ENCODE measurements around the gene TSPAN13. TPM values are rescaled to one million over a fixed set of nuclear protein-coding genes. Genes with fewer than 3 reads are reported as not detected.

The TSPAN13 gene
- total and polyA plus RNA-seq, 2 of the 4 experiments (the other 2 are of a cell fraction) = 3.0 to 5.0 TPM

- no peak for ATAC-seq (ENCODE audit: low read depth)
- Histone ChIP-seq H3K79me1 (ENCODE audit: low read depth in 1 of 2, low read length in 2 of 2) (no peaks in the 10 kb centered on the region), H3K23ac (ENCODE audit: low read depth, low read length) (no peak overlapping the region), H3K56ac (ENCODE audit: extremely low read depth, insufficient read depth, low read length) (no peak overlapping the region), H2AFZ (replicated peaks; ENCODE audit: low read length, poor library complexity) (no peak overlapping the region), H2BK20ac (ENCODE audit: low read depth, low read length) (no peak overlapping the region), H4K8ac (ENCODE audit: low read depth in 2 of 2, low read length in 2 of 2) (no peak overlapping the region), H3K4me1 (ENCODE audit: control insufficient read depth, insufficient read depth, low read length) (no peaks in the 10 kb centered on the region), H3K27ac (ENCODE audit: insufficient read depth, low read length) (no peak overlapping the region), H4K91ac (ENCODE audit: insufficient read depth, low read depth, low read length) (no peak overlapping the region), H3K27me3 (ENCODE audit: control insufficient read depth, insufficient read depth, low read length) (no peaks in the 10 kb centered on the region), H2BK5ac (ENCODE audit: low read depth, low read length, poor library complexity, severe bottlenecking) (no peak overlapping the region), H3K36me3 (ENCODE audit: control insufficient read depth, insufficient read depth, low read length) (no peaks in the 10 kb centered on the region), H2BK15ac (ENCODE audit: low read depth, low read length) (no peak overlapping the region), H3K18ac (ENCODE audit: low read depth, low read length) (no peak overlapping the region), H3K14ac (replicated peaks; ENCODE audit: low read depth, low read length) (no peak overlapping the region), H3K4me2 (ENCODE audit: low read depth, low read length) (no peak overlapping the region), H2AK5ac (ENCODE audit: low read depth, low read length) (no peak overlapping the region), H3K4ac (ENCODE audit: low read depth, low read length) (no peak overlapping the region), H2AK9ac (replicated peaks; ENCODE audit: low read depth, low read length, poor library complexity) (no peak overlapping the region), H3K9me3 (ENCODE audit: control insufficient read depth, insufficient read depth, low read length) (no peaks in the 10 kb centered on the region), H3K9me1 (ENCODE audit: insufficient read depth, low read length) (no peaks in the 10 kb centered on the region), H3K4me3 (ENCODE audit: insufficient read depth, low read depth, low read length) (no peak overlapping the region), H3K9ac (ENCODE audit: low read depth, low read length) (no peak overlapping the region), H4K5ac (ENCODE audit: low read depth, low read length) (no peak overlapping the region), H4K20me1 (ENCODE audit: insufficient read depth, low read length) (no peaks in the 10 kb centered on the region), H2BK120ac (ENCODE audit: low read depth, low read length) (no peak overlapping the region)
- intact Hi-C loops (cut with micrococcal nuclease) (no loop called here), in situ Hi-C loops (cut with MboI; ENCODE audit: low sequenced_read_pairs) (no loop called here), dilution Hi-C loops (cut with HindIII; ENCODE audit: low sequenced_read_pairs, unreplicated experiment) (no loop called here)
- DNase-seq = no peak
- ChIA-PET POLR2A (ENCODE audit: unreplicated experiment) (no interaction called here), CTCF (no interaction called here)
- TF ChIP-seq USF2 (IDR thresholded peaks at IDR 0.05; ENCODE audit: low read depth, low read length) (no peak), MAFK (IDR thresholded peaks at IDR 0.05; ENCODE audit: low read depth, low read length) (no peak), MXI1 (IDR thresholded peaks at IDR 0.05; ENCODE audit: borderline replicate concordance, low read depth, low read length) (no peak), MAZ (IDR thresholded peaks at IDR 0.05; ENCODE audit: borderline replicate concordance, low read depth, low read length) (no peak), BHLHE40 (IDR thresholded peaks at IDR 0.05; ENCODE audit: low read depth, low read length) (no peak), ELK1 (IDR thresholded peaks at IDR 0.05; ENCODE audit: borderline replicate concordance, low read depth, low read length) (no peak), FOS (IDR thresholded peaks at IDR 0.05; ENCODE audit: low read depth, low read length) (no peak), NFE2L2 (IDR thresholded peaks at IDR 0.05; ENCODE audit: low read depth, low read length) (no peak), CTCF (conservative IDR thresholded peaks at IDR 0.05; ENCODE audit: low read depth, low read length) (no peak), CHD1 (IDR thresholded peaks at IDR 0.05; ENCODE audit: low read depth, low read length) (no peak), RAD21 (IDR thresholded peaks at IDR 0.05; ENCODE audit: low read length) (no peak), CEBPB (IDR thresholded peaks at IDR 0.05; ENCODE audit: low read depth, low read length) (no peak), RFX5 (IDR thresholded peaks at IDR 0.05; ENCODE audit: low read depth, low read length) (no peak), POLR2A (IDR thresholded peaks at IDR 0.05; ENCODE audit: low read depth, low read length) (no peak)
- no TSS peak for BruUV-seq (replicated peaks)
- no CpG with 5 or more reads among the region's 4 CpGs for WGBS, 2 experiments (ENCODE audit: extremely low coverage in 2 of 2, insufficient read length in 1 of 2)
These were observed 8.6 kb downstream of the TSPAN13 start for GRCh38 chr7:16762177-16762576.
